H1 (cell line): ENCODE data around the gene MAGI2. TPM values are rescaled to one million over a fixed set of nuclear protein-coding genes. Genes with fewer than 3 reads are reported as not detected.

Source experiments
- CHD7 ChIP-seq: fragments of 300-600 bp; sonication (generic); IDR thresholded peaks from 2 replicates; pipeline ENCODE4 v1.7.1; 2012; ENCODE audit warnings: low read length, moderate library complexity, mild to moderate bottlenecking, inconsistent platforms; ENCODE audit not compliant: insufficient replicate concordance
- HDAC6 ChIP-seq: IDR thresholded peaks from one replicate; pipeline ENCODE4 v1.7.1; 2012; ENCODE audit warnings: low read depth, mild to moderate bottlenecking, inconsistent platforms, low read length, moderate library complexity
- POU5F1 ChIP-seq: IDR thresholded peaks from 2 replicates; pipeline ENCODE4 v1.6.1; 2011; ENCODE audit warnings: low read depth, mild to moderate bottlenecking, low read length, moderate library complexity
- polyA plus RNA-seq, 7 experiments: library from polyadenylated mRNA; depleted of rRNA in 3 of 7; stranded (reverse) in 5 of 7; unstranded in 2 of 7; fragments of >200 nt in 5 of 7; fragments of 200-250 nt in 2 of 7; gene quantifications; 1 replicate in 5 of 7; 2 replicates in 1 of 7; 4 replicates in 1 of 7; pipeline versions ENCODE4 v1.2.1 to v1.2.3, GENCODE V29; 2011 to 2013; ENCODE audit warnings: missing spikeins in 2 of 7, mixed read lengths in 2 of 7
- total RNA-seq: library from RNA; stranded (reverse); fragmentation: NEBNext Ultra II Directional; extraction: Animal tissue kit (Norgen Biotek cat#: 25700); gene quantifications from 2 replicates; pipeline ENCODE4 v1.2.1, GENCODE V29; 2021

MAGI2 gene
- total and polyA plus RNA-seq, 2 of the 8 experiments (the other 6 are each of a cell fraction or from before 2014, with no cell fraction given): 6.0 to 27.3 TPM

GRCh38 chr7:79035858-79036257, 417.6 kb downstream of the MAGI2 start (continued):
- TF ChIP-seq CHD7: no peak
- no peak for TF ChIP-seq POU5F1
- TF ChIP-seq HDAC6: no peak
